Measurements from ENCODE around the gene PALMD.

The PALMD gene

GRCh38 chr1:99661780-99662179 is 15.9 kb downstream of the PALMD start:
- no peak for DNase-seq

GRCh38 chr1:99662539-99663080 is 16.7 kb downstream of the PALMD start:
- DNase-seq, result no peak

DNA sequence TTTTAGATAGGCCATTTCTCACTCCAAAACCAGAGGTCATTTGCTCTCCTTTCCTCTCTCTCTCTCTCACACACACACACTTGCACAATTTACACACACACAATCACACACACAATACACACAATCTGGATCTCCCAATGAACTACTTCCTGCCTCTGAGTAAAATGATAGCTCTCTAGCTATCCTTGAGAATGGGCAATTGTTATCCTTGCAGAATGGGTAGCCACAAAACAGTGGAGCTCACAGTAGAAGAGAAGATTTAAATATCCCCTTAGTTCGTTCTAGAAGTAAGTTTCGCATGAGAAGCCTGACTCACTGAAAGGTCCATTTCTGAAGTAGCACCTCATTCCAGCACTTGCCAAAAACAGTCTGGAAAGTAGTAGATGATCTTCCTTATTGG is 17.6 kb downstream of the PALMD start:
- no peak for DNase-seq

GRCh38 chr1:99665212-99665611 is 19.3 kb downstream of the PALMD start:
- DNase-seq, result no peak

DNA sequence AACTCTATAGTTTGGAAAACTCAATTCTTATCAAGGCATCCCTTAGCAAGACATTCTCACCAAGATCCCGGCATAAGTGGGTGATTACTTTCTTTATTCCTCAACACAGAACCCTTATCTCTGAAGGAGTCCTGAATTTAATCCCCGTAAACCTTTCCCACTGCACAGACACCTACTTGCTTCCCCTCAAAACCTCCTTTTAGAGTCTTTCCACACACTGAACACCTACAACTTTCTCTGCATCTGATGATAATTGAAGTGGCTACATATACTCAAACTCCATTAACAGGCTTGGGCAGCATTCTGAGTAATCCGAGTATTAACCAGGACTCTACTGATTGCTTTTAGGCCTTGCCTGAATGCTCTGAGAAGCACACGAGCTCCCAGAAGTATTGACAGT is 23.5 kb downstream of the PALMD start:
- DNase-seq, result no peak

- DNase-seq, result no peak
These were observed 23.9 kb downstream of the PALMD start for GRCh38 chr1:99669821-99670220.

- no peak for DNase-seq
These were observed 24.7 kb downstream of the PALMD start for GRCh38 chr1:99670583-99670982.

DNA sequence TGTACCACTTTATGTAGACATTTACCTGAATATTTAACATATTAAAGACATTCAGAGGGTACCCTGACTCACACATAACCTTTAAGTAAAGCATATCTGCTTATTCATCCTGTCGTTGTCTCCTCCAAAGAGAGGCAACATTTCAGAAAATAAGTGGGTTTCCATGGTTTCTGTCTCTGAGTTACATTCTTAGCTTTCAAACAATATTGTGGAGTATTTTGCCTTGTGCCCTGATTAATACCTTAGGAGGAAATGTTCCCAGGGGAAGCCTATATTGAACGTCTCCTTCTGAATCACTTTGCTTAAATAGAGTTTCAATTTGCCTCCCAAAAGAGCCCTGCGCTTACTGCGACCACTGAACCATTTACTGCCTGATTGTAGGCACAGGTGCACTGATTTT is 26.1 kb downstream of the PALMD start:
- DNase-seq, result no peak

- no peak for DNase-seq
These were observed 26.8 kb downstream of the PALMD start for GRCh38 chr1:99672530-99673213.

DNA sequence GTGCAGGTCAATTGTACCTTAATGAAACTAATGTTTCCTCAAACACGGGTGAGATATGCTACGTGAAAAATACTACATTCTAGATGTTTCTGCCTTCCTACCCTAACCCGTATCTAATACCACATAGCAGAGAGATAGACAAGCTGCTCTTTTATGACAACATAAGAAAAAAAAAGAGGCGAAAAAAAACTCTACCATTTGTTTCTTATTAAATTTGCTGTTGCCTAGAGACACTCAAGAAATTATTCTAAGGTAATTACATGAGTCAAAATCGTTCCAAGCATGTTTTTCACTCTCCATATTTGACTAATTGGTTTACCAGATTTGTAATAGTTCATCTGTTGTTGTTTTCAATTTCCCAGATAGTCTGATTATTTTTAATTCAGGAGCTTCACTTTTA is 27.4 kb downstream of the PALMD start:
- DNase-seq, result no peak

DNA sequence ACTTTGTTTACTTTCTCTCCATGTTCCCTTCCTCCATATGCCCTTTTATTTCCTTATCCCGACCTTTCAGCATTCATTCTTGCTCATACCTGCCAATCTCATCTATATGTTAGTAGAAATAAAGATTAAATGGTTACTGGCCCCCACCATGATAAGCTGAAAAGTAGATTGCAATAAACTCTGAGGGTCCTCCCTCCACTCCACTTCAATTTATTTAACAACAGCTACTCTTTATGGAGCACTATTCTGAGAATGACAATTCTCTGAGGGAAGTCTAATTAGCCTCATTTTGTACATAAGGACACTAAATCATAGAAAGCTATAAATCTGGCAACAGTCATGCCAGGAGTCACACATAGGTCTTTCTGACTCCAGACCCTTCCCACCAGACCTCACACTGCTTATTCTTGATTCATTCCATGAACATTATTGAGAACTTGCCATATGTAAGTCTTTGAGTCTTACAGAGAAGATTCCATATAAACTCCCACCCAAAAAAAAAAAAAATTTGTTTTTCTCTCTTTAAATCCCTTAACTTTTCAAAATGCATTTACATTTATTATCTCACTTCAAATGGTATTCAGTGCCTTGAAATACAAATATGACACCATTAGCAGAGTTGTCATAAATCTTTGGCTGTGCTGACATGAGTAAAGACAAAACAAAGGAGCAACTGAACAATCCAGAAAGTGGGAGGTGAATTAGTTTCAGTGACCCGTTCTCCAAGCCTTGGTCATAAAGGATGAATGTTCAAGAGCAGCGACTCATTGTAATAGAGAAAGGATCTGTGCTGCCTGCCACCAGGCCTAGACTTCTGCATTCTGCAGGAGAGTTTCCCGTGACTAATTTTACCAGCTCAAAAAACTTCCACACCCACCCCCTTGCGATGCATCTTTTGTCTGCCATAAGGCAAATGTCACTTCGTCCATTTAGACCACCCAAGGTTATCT is 28.5 kb downstream of the PALMD start:
- DNase-seq, result no peak

DNA sequence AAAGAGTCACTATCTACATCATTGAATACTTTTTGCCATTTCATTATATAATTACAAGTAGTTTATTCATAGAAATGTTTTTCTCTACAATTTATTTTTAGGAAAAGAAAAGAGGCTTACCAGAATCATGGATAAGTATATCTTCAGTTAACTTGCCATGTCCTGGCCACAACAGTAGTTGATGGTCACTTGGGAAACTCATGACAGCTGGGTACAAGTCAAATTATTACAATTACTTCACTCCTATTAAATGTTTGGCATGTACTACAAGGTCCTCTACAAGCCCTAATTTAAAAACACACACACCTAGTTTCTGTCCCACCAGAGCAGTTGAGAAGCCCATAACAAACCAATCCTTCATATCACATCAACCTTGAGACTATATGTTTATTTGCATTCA is 29.4 kb downstream of the PALMD start:
- no peak for DNase-seq

- no peak for DNase-seq
These were observed 30.1 kb downstream of the PALMD start for GRCh38 chr1:99675994-99676393.

DNA sequence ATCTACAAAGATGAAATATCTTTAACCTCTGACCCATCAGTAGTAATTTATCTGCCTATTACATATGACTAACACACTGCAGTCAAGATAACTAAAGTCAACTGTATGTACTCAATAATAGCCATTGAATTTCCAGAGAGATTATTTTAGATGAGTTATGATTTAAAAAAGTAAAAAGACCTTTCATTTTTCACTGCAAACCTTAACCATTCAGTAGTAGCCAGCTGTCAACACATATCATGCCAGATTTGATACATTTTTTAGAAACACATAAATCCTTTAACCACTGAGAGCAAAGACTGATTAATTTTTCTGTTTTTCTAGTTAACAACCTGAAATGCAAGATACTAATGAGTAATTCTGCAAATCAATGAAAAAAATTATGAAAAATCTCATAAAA is 31.0 kb downstream of the PALMD start:
- no peak for DNase-seq

GRCh38 chr1:99677416-99677815 is 31.5 kb downstream of the PALMD start:
- DNase-seq, result no peak

DNA sequence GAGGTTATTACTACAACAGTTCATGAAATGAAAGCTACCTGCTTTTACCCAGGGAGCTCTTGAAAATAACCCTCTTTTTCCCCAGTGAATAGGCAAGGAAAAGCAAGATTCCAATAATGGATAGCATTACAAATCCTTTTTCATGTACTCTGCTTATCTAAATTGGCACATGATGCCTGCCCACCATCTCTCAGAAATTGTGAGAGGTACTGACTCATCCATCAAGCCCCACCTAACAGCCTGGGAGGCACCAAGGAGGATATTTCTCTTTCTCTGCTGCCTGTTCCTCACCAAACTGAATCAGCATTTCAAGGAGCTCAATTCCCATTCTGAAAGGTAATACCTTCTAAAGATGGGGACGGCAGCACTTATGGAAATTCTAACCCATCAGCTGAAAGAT is 34.4 kb downstream of the PALMD start:
- no peak for DNase-seq

DNA sequence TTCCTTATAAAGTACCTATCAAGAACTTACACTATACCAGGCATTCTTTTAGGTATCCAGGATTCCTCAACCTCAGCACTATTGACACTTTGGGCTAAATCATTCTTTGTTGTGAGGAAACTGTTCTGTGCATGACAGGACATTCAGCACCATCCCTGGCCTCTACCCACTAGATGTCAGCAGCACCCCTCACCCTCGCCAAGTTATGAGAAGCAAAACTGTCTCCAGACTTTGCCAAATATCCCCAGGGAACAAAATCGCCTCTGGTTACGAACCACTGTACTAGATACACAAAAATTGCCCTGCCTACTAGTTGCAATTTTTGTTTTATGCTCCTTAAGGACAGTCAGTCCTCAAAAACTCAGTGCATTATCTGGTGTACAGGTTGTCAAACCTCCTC is 35.7 kb downstream of the PALMD start:
- DNase-seq, result no peak

GRCh38 chr1:99682291-99682751 is 36.4 kb downstream of the PALMD start:
- DNase-seq, result no peak

DNA sequence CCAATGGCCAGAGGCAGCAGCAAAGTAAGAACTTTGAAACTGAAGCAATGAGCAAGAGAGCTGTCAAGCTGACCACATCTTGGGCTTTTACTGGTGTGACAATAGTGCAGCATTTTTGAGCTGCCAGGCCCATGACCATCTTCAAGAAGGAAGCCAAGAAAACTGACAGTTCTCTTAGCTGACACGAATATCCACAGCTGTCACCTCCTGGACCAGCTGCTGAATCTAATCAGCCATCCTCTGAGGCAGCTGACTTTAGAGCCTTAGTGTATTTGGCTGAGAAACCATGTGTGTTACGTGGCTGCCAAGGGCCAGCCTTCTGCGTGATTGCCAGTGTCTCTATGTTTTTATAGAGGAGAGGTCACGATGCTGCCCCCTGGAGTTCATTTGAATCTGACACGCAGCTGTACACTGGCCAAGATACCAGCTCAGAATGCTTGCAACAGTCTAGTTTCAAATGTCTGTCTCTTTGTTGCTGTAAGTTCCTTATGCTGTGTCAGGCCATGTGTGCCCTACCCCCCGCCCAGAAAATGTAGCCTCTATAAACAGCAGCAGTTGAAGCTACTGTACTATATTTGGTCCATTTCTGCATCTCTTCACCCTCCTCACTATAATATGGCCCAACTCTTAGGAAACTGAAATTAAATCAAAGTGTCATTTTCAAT is 39.7 kb downstream of the PALMD start:
- no peak for DNase-seq

GRCh38 chr1:99691175-99691574 is 45.3 kb downstream of the PALMD start:
- no peak for DNase-seq

DNA sequence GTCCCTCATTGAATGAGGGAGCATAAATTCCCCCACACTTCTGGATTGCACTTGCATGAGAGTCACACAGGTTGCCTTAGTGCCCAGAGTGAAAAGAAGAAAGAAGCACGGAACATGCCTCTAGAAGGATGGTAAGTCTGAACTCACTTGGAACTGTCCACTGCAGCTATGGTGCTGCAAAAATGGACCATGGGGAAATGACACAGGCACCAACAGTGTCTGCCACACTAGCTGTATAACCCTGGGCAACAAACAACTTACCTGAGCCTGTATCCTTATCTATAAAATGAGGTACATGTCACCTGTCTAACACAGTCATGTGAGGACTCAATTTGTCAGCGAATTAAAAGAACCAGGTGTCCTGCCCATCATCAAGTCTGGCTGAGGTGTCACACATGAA is 50.7 kb downstream of the PALMD start:
- no peak for DNase-seq

DNA sequence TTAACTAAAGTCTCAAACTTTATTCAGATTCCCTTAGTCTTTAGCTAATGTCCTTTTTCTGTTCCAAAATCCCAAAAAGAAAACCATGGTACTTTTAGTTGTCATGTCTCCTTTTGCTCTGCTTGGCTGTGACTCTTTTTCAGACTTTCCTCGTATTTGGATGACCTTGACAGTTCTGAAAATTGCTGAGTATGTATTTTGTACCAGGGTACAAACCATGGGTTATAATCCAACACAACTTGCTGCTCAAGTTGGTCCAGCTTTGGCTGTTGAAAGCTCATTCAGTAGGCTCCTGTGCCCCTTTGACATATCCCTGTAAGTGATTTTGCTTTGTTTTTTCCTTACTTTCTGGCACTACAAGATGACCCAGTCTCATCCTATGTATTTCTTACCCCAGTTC is 51.7 kb downstream of the PALMD start:
- DNase-seq, result no peak

GRCh38 chr1:99700020-99700419 is 54.1 kb downstream of the PALMD start:
- DNase-seq, result no peak

Data from KG1 (cell line).